A549 (cell line): ENCODE measurements around the gene IFNB1.

Experiments
- CTCF ChIP-seq: fragments of >200 bp; sonication (Bioruptor Twin); formaldehyde crosslinking; IDR thresholded peaks from 3 replicates; pipeline ENCODE4 v1.5.1; 2016
- FOSL2 ChIP-seq, 2 experiments: fragments of 450-650 bp in 1 of 2; fragments of >200 bp in 1 of 2; sonication (Bioruptor Twin) in 1 of 2; formaldehyde crosslinking; IDR thresholded peaks; 2 replicates each; pipeline versions ENCODE4 v1.5.0 to v1.6.1; 2016 to 2020; ENCODE audit warnings: mild to moderate bottlenecking in 1 of 2, moderate library complexity in 1 of 2
- HOXA7 ChIP-seq: fragments of 250-450 bp; sonication (Bioruptor Pico); IDR thresholded peaks from 2 replicates; pipeline ENCODE4 v1.5.0; 2020; ENCODE audit warnings: mild to moderate bottlenecking, moderate library complexity
- JUN ChIP-seq, 2 experiments: fragments of >200 bp; sonication (Bioruptor Twin); formaldehyde crosslinking; IDR thresholded peaks; 2 replicates in 1 of 2; 3 replicates in 1 of 2; pipeline ENCODE4 v1.6.1; 2016 to 2017
- RAD21 ChIP-seq, 2 experiments: fragments of >200 bp in 1 of 2; sonication (Bioruptor Twin) in 1 of 2; formaldehyde crosslinking in 1 of 2; IDR thresholded peaks in 1 of 2; conservative IDR thresholded peaks in 1 of 2; 2 replicates in 1 of 2; 3 replicates in 1 of 2; pipeline ENCODE4 v1.6.1; 2012 to 2018; ENCODE audit warnings: inconsistent platforms in 1 of 2
- SREBF2 ChIP-seq: fragments of 450-650 bp; IDR thresholded peaks from 2 replicates; pipeline ENCODE4 v1.6.1; 2014; ENCODE audit warnings: mild to moderate bottlenecking, moderate library complexity

- TF ChIP-seq CTCF, result no peak
- TF ChIP-seq HOXA7 (CRISPR knock-in tag), result no peak
- TF ChIP-seq SREBF2, result no peak
- TF ChIP-seq FOSL2 (IDR thresholded peaks at IDR 0.05), result no peak
- no peak for TF ChIP-seq FOSL2 (CRISPR knock-in tag; IDR thresholded peaks at IDR 0.05)
- no peak for TF ChIP-seq RAD21 (conservative IDR thresholded peaks at IDR 0.05 in 1 of 2, IDR thresholded peaks at IDR 0.05 in 1 of 2)
- no peak for TF ChIP-seq JUN (IDR thresholded peaks at IDR 0.05)
Observed at GRCh38 chr9:21086538-21086937, 8.8 kb upstream of the IFNB1 start.
